Activated CD4-positive, alpha-beta T cell treated with anti-CD3 and anti-CD28 coated beads, Interleukin-2, amount 10 ng/mL, durations not matched to agents 24 days and 14 days (primary cell): ENCODE data around the gene TMEM132D. TPM values are rescaled to one million over a fixed set of nuclear protein-coding genes. Genes with fewer than 3 reads are reported as not detected.
"Not testable (repeated sequence)": the region's sequence is repeated elsewhere in the genome, so short reads cannot be mapped to it uniquely, and the experiment has no call there.

Experiments
- DNase-seq: peaks from one replicate; pipeline ENCODE4 v3.0.0; 2022
- H3K27ac Mint-ChIP-seq: one replicate; pipeline ENCODE4 v1.8.0; 2022; ENCODE audit warnings: mild to moderate bottlenecking, mixed read lengths
- H3K27me3 Mint-ChIP-seq: one replicate; pipeline ENCODE4 v1.8.0; 2022; ENCODE audit warnings: mixed read lengths
- H3K36me3 Mint-ChIP-seq: one replicate; pipeline ENCODE4 v1.8.0; 2022; ENCODE audit warnings: low read depth, mild to moderate bottlenecking, mixed read lengths
- H3K4me1 Mint-ChIP-seq: one replicate; pipeline ENCODE4 v1.8.0; 2021; ENCODE audit warnings: mixed read lengths
- H3K4me3 Mint-ChIP-seq: one replicate; pipeline ENCODE4 v1.8.0; 2022; ENCODE audit warnings: mild to moderate bottlenecking, moderate library complexity, mixed read lengths
- H3K9me3 Mint-ChIP-seq: one replicate; pipeline ENCODE4 v1.8.0; 2021; ENCODE audit warnings: mixed read lengths
- intact Hi-C: fragments of 100-400 bp; cut with micrococcal nuclease; formaldehyde crosslinking; loops from one replicate; pipeline ENCODE4 v1.15.1; 2023
- total RNA-seq: library from RNA; stranded (reverse); gene quantifications from 2 replicates; pipeline ENCODE4 v1.2.3, GENCODE V29; 2022

Gene TMEM132D
- total RNA-seq, 1 donor from 2014 or later: not detected

- H3K27me3 Mint-ChIP-seq: no peaks in the 10 kb centered on the region
Measured at GRCh38 chr12:129063600-129063999, 840.2 kb downstream of the TMEM132D start.

GRCh38 chr12:129053232-129053631, 850.6 kb downstream of the TMEM132D start:
- H3K27me3 Mint-ChIP-seq: no peaks in the 10 kb centered on the region
- no peak overlapping the region for H3K27ac Mint-ChIP-seq
- H3K36me3 Mint-ChIP-seq: no peaks in the 10 kb centered on the region
- DNase-seq: no peak
- H3K9me3 Mint-ChIP-seq: no peaks in the 10 kb centered on the region
- no peak overlapping the region for H3K4me3 Mint-ChIP-seq
- intact Hi-C loops: no loop called here
- H3K4me1 Mint-ChIP-seq: no peaks in the 10 kb centered on the region

More at GRCh38 chr12:129063600-129063999, 840.2 kb downstream of the TMEM132D start:
- DNase-seq: no peak
- no peak overlapping the region for H3K4me3 Mint-ChIP-seq
- peaks cover 7% of the 10 kb centered on the region for H3K9me3 Mint-ChIP-seq
- intact Hi-C loops: no loop called here
- H3K4me1 Mint-ChIP-seq: no peaks in the 10 kb centered on the region
- H3K36me3 Mint-ChIP-seq: no peaks in the 10 kb centered on the region
- H3K27ac Mint-ChIP-seq: no peak overlapping the region

GRCh38 chr12:129052373-129052772, 851.5 kb downstream of the TMEM132D start:
- Mint-ChIP-seq H3K27me3 (no peaks in the 10 kb centered on the region), H3K4me1 (no peaks in the 10 kb centered on the region), H3K4me3 (no peak overlapping the region), H3K36me3 (no peaks in the 10 kb centered on the region), H3K27ac (no peak overlapping the region), H3K9me3 (no peaks in the 10 kb centered on the region)
- no peak for DNase-seq
- intact Hi-C loops: no loop called here

- intact Hi-C loops: no loop called here
- H3K27ac Mint-ChIP-seq: no peak overlapping the region
- no peak overlapping the region for H3K4me3 Mint-ChIP-seq
- DNase-seq: no peak
- H3K27me3 Mint-ChIP-seq: no peaks in the 10 kb centered on the region
- H3K4me1 Mint-ChIP-seq: no peaks in the 10 kb centered on the region
- no peaks in the 10 kb centered on the region for H3K9me3 Mint-ChIP-seq
- no peaks in the 10 kb centered on the region for H3K36me3 Mint-ChIP-seq
Measured at GRCh38 chr12:129049917-129050316, 853.9 kb downstream of the TMEM132D start.

- H3K36me3 Mint-ChIP-seq, H3K4me3 Mint-ChIP-seq, DNase-seq, H3K27me3 Mint-ChIP-seq, H3K27ac Mint-ChIP-seq, H3K9me3 Mint-ChIP-seq, H3K4me1 Mint-ChIP-seq, intact Hi-C loops: not testable (repeated sequence)
Measured at GRCh38 chr12:129043334-129043733, 860.5 kb downstream of the TMEM132D start.

- intact Hi-C loops: no loop called here
- H3K36me3 Mint-ChIP-seq: no peaks in the 10 kb centered on the region
Measured at GRCh38 chr12:129036135-129036534, 867.7 kb downstream of the TMEM132D start.

GRCh38 chr12:129034558-129035289, 869.1 kb downstream of the TMEM132D start:
- H3K9me3 Mint-ChIP-seq: peaks cover 6% of the 10 kb centered on the region

More at GRCh38 chr12:129036135-129036534, 867.7 kb downstream of the TMEM132D start:
- Mint-ChIP-seq H3K27ac (no peak overlapping the region), H3K27me3 (no peaks in the 10 kb centered on the region), H3K4me3 (no peak overlapping the region), H3K9me3 (peaks cover 6% of the 10 kb centered on the region), H3K4me1 (peaks cover 2% of the 10 kb centered on the region)
- no peak for DNase-seq

GRCh38 chr12:129028844-129029243, 875.0 kb downstream of the TMEM132D start:
- intact Hi-C loops: no loop called here

More at GRCh38 chr12:129034558-129035289, 869.1 kb downstream of the TMEM132D start:
- intact Hi-C loops: no loop called here
- no peaks in the 10 kb centered on the region for H3K27me3 Mint-ChIP-seq
- no peak overlapping the region for H3K27ac Mint-ChIP-seq
- peaks cover 2% of the 10 kb centered on the region for H3K4me1 Mint-ChIP-seq
- DNase-seq: no peak
- H3K36me3 Mint-ChIP-seq: no peaks in the 10 kb centered on the region
- H3K4me3 Mint-ChIP-seq: no peak overlapping the region

GRCh38 chr12:129025055-129025454, 878.8 kb downstream of the TMEM132D start:
- no peaks in the 10 kb centered on the region for H3K27me3 Mint-ChIP-seq
- H3K9me3 Mint-ChIP-seq: peaks cover 7% of the 10 kb centered on the region
- no peaks in the 10 kb centered on the region for H3K36me3 Mint-ChIP-seq
- no peak for DNase-seq
- H3K4me1 Mint-ChIP-seq: no peaks in the 10 kb centered on the region
- H3K4me3 Mint-ChIP-seq: no peak overlapping the region
- intact Hi-C loops: no loop called here
- no peak overlapping the region for H3K27ac Mint-ChIP-seq

More at GRCh38 chr12:129028844-129029243, 875.0 kb downstream of the TMEM132D start:
- Mint-ChIP-seq H3K9me3 (no peaks in the 10 kb centered on the region), H3K27ac (no peak overlapping the region), H3K27me3 (no peaks in the 10 kb centered on the region), H3K4me3 (no peak overlapping the region), H3K4me1 (no peaks in the 10 kb centered on the region), H3K36me3 (no peaks in the 10 kb centered on the region)
- no peak for DNase-seq
